ENCODE results near the gene EYA2.

EYA2 gene

DNA sequence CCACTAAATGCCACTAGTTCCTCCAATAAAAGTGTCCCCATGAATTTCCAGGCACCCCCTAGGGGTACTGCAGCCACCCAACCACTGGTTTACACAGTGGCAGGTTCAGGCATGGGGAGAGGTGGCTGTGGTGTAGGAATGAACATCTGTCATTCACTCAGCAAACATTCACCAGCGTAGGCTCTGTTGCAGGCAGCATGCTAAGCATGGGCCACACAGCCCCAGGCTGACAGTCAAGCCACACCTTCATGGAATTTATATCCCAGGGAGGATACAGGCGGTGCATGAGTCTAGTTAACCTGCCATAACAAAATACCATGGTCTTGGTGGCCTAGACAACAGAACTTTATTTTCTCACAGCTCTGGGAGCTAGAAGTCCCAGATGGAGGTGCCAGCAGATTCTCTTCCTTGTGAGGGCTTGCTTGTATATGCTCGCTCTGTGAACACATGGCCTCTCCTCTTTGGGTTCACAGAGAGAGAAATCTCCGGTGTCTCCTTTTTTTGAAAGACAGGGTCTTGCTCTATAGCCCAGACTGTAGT, 135.7 kb downstream of the EYA2 start:
- no peak overlapping the region for H3K27ac ChIP-seq (ENCODE audit: low read depth, low read length)
- 0 out of 2 replicates have a peak, but pooled peaks cover 5% of the 10 kb centered on the region for H3K9me3 ChIP-seq (ENCODE audit: insufficient read depth, low read depth, low read length)
- 92% methylated on average over 4 of the region's 4 CpGs for WGBS
- H3K27me3 ChIP-seq (ENCODE audit: insufficient read depth, low read length): no peaks in the 10 kb centered on the region
- H3K4me1 ChIP-seq (ENCODE audit: insufficient read depth, low read length): peaks cover 9% of the 10 kb centered on the region; the same call in 1 of the 2 replicates
- no peaks in the 10 kb centered on the region for H3K36me3 ChIP-seq (ENCODE audit: insufficient read depth, low read length)
- no peak overlapping the region for H3K9ac ChIP-seq (ENCODE audit: low read depth, low read length)
- H3K4me3 ChIP-seq (ENCODE audit: low read length): no peak overlapping the region

DNA sequence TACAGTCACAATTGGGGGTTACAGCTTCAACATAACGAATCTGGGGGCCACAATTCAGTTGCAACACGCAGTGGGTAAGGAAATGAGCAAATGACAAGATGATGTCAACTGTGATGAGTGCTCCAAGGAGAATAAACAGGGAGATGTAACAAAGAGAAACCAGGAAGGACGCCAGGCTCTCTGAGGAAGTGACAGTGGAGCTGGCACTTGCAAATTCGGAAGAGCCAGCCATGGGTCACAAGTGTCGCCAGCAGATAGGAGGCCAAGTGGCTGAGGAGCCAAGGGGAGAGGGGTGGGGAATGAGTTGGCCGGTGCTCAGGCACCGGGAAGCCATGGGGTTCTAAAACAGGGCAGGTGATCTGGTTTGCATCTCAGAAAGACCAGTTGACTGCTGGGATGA, 136.4 kb downstream of the EYA2 start:
- H3K4me1 ChIP-seq (ENCODE audit: insufficient read depth, low read length): peaks cover 9% of the 10 kb centered on the region; the same call in 1 of the 2 replicates
- no peak overlapping the region for H3K4me3 ChIP-seq (ENCODE audit: low read length)
- H3K36me3 ChIP-seq (ENCODE audit: insufficient read depth, low read length): no peaks in the 10 kb centered on the region
- no peak overlapping the region for H3K27ac ChIP-seq (ENCODE audit: low read depth, low read length)
- 0 out of 2 replicates have a peak, but pooled peaks cover 5% of the 10 kb centered on the region for H3K9me3 ChIP-seq (ENCODE audit: insufficient read depth, low read depth, low read length)
- H3K27me3 ChIP-seq (ENCODE audit: insufficient read depth, low read length): no peaks in the 10 kb centered on the region
- WGBS: 82% methylated on average over 7 of the region's 7 CpGs
- H3K9ac ChIP-seq (ENCODE audit: low read depth, low read length): no peak overlapping the region

DNA sequence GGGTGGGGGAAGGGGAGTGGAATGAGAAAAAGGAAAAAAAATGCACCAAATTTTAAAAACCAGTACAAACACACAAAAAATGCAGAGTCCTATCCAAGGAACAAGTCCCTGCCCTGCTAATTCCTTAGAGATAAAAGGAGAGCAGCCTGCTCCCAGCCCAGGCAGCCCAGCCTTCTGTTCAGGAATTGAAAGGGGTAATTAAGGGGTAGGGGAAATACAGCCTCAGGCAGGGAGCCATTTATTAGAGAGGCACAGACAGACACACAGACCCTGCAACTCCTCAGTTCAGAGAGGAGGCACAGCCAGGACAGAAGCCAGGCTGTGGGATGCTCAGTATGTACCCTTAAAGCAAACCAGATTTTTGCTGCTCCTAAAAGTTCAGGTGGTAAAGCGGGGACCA, 137.2 kb downstream of the EYA2 start:
- Histone ChIP-seq H3K9me3 (ENCODE audit: insufficient read depth, low read depth, low read length) (0 out of 2 replicates have a peak, but pooled peaks cover 5% of the 10 kb centered on the region), H3K36me3 (ENCODE audit: insufficient read depth, low read length) (no peaks in the 10 kb centered on the region), H3K4me1 (ENCODE audit: insufficient read depth, low read length) (peaks cover 9% of the 10 kb centered on the region; the same call in 1 of the 2 replicates), H3K27ac (ENCODE audit: low read depth, low read length) (no peak overlapping the region), H3K4me3 (ENCODE audit: low read length) (no peak overlapping the region), H3K9ac (ENCODE audit: low read depth, low read length) (no peak overlapping the region), H3K27me3 (ENCODE audit: insufficient read depth, low read length) (no peaks in the 10 kb centered on the region)
- WGBS: 94% methylated on average over 1 of the region's 1 CpG

DNA sequence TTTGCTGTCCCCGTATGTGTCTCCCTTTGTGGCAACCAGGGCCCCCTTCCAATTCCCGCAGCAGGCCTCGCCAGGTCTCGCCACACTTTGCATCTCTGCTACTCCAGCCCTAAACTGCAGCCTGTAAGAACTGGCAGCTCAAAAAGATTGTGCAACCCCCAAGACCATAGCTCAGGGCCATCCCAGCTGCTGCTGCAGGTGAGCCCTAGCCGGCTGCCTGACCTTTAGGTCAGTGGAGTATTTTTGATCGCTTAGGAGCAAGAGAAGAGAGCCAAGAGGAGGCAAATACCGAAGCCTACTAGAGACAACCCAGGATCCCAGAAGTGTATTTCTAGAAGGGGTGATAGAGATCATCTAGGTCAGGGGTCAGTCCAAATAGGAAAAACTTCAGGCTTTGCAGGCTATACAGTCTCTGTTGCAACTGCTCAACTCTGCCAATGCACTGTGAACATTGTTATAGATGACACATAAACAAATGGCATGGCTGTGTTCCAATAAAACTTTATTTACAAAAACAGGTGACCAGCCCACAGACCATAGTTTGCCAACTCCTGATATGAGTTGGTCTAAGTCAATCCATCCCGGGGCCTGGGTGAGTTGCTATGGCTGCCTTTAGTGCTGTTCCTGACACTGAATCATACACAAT, 138.4 kb downstream of the EYA2 start:
- Histone ChIP-seq H3K27ac (ENCODE audit: low read depth, low read length) (no peak overlapping the region), H3K27me3 (ENCODE audit: insufficient read depth, low read length) (no peaks in the 10 kb centered on the region), H3K9me3 (ENCODE audit: insufficient read depth, low read depth, low read length) (0 out of 2 replicates have a peak, but pooled peaks cover 5% of the 10 kb centered on the region), H3K4me3 (ENCODE audit: low read length) (no peak overlapping the region), H3K9ac (ENCODE audit: low read depth, low read length) (no peak overlapping the region), H3K36me3 (ENCODE audit: insufficient read depth, low read length) (no peaks in the 10 kb centered on the region), H3K4me1 (ENCODE audit: insufficient read depth, low read length) (peaks cover 9% of the 10 kb centered on the region; the same call in 1 of the 2 replicates)
- 92% methylated on average over 8 of the region's 8 CpGs for WGBS

DNA sequence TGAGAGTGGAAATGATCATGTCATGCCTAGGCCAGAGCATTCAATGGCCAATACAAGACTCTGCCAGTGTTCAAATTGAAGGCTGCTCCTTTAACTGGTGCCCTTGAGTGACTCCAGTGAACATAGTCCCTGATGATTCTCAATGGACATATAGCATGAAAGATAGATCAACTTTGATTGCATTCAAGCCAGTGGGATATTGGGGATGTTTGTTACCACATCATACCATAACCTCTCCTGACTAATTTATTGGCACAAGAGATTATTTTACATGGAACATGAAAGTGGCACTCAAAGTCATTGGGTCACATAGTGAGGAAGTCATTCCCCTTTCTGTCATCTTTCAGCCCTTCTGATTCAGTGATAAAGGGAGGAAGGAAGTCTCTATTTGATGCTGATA, 139.0 kb downstream of the EYA2 start:
- Histone ChIP-seq H3K27me3 (ENCODE audit: insufficient read depth, low read length) (no peaks in the 10 kb centered on the region), H3K27ac (ENCODE audit: low read depth, low read length) (no peak overlapping the region), H3K9me3 (ENCODE audit: insufficient read depth, low read depth, low read length) (no peaks in the 10 kb centered on the region), H3K4me1 (ENCODE audit: insufficient read depth, low read length) (peaks cover 9% of the 10 kb centered on the region; the same call in 1 of the 2 replicates), H3K36me3 (ENCODE audit: insufficient read depth, low read length) (no peaks in the 10 kb centered on the region), H3K9ac (ENCODE audit: low read depth, low read length) (no peak overlapping the region), H3K4me3 (ENCODE audit: low read length) (no peak overlapping the region)

DNA sequence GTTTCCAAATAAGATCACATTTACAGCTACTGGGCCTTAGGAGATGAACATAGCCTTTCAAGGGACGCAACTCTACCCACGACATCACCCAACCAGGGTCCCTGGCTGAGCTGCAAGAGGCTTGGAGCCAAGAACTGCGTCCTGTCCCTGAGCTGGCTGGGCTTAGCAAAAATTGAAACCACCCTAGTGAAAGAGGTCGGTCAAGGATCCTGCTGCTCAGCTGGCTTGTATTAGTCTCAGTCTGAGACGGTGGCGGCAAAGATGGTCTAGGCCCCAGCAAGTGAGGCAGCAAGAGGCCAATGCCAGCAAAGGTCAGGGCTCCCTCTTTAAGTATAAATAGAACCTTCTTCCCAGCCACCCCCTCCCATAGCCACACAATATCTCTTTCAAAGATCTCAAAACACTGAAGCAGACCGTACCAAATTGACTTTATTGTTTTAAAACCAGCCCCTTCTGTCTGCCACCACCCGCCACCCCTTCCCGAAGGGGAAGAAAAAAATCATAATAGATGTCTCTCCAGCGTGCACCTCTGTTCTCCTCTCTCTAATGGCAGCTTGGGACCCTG, 140.5 kb downstream of the EYA2 start:
- Histone ChIP-seq H3K4me3 (ENCODE audit: low read length) (no peak overlapping the region), H3K27me3 (ENCODE audit: insufficient read depth, low read length) (no peaks in the 10 kb centered on the region), H3K36me3 (ENCODE audit: insufficient read depth, low read length) (no peaks in the 10 kb centered on the region), H3K9me3 (ENCODE audit: insufficient read depth, low read depth, low read length) (no peaks in the 10 kb centered on the region), H3K27ac (ENCODE audit: low read depth, low read length) (no peak overlapping the region), H3K4me1 (ENCODE audit: insufficient read depth, low read length) (peaks cover 9% of the 10 kb centered on the region; the same call in 1 of the 2 replicates), H3K9ac (ENCODE audit: low read depth, low read length) (no peak overlapping the region)
- WGBS: 93% methylated on average over 10 of the region's 10 CpGs

DNA sequence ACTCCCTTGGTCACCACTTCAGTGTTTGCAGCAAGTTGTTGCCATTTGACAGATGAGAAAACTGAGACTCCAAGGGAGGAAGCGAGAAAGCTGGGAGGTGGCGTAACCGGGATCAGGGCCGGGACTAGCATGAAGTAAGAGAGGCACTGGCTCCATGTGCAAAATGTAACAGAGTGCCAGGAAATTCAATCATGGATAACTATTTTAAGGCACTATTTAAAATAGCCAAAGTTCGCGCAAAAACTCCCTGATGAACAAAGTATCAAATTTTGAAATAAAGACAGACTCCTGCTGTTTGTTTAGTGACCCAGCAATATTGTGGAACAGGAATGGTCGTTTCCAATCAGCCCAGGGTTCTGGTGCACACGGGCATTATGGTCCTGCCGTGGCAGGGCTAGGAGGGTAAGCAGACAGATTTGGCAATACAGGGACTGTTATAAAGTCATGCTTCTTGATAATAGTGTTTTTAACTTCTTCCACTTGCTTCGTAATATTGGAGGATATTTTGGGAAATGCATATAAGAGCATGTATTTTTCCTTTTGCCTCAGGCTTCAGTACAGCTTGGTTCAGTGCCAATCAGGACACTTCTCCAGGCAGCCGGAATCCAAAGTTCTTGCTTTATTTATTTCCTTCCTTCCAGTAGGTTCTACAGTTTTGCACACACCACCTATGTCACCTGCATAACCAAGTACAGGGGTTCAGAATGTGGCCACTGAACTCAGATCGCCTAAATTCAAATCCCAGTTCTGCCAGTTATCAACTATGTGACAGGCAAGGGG, 141.6 kb downstream of the EYA2 start:
- WGBS: 95% methylated on average over 12 of the region's 12 CpGs
- H3K4me3 ChIP-seq (ENCODE audit: low read length): no peak overlapping the region

DNA sequence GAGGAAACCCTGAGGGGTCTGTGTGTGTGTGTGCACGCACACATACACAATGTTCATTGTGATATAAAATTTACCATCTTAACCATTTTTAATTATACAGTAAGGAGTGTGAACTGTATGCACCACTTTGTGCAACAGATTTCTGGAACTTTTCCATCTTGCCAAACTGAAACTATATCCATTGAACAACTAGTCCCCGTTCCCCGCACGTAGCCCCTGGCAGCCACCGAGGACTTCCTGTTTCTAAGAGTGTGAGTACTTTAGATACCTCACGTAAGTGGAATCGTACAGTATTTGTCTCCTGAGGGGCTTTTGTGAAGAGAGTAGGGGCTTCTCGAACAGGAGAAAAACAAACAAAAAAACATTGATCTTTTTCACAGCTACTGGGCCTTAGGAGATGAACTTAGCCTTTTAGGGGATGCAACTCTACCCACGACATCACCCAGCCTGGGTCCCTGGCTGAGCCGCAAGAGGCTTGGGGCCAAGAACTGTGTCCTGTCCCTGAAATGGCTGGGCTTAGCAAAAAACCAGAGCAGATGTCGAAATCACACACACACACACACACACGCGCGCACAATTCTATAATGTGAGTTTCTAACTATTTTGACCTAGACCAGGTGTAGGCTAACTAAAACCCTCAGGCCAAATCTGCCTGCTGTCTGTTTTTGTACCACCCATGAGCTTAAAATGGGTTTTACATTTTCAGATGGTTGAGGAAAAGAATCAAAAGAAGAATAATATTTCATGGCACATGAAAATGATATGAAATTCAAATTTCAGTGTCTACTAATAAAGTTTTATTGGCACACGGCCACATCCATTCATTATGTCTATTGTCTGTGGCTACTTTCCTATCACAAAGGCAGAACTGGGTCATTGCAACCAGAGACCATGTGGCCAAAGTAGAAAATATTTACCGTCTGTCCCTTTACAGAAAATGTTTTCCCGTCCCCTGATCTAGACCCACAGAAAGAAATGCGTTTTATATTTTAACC, 144.2 kb downstream of the EYA2 start:
- H3K27me3 ChIP-seq (ENCODE audit: insufficient read depth, low read length): no peaks in the 10 kb centered on the region
- H3K27ac ChIP-seq (ENCODE audit: low read depth, low read length): no peak overlapping the region
- no peak overlapping the region for H3K9ac ChIP-seq (ENCODE audit: low read depth, low read length)
- H3K36me3 ChIP-seq (ENCODE audit: insufficient read depth, low read length): no peaks in the 10 kb centered on the region
- H3K9me3 ChIP-seq (ENCODE audit: insufficient read depth, low read depth, low read length): no peaks in the 10 kb centered on the region
- WGBS: 93% methylated on average over 17 of the region's 18 CpGs
- no peaks in the 10 kb centered on the region for H3K4me1 ChIP-seq (ENCODE audit: insufficient read depth, low read length)
- no peak overlapping the region for H3K4me3 ChIP-seq (ENCODE audit: low read length)

More for the DNA sequence above, 141.6 kb downstream of the EYA2 start:
- no peaks in the 10 kb centered on the region for H3K9me3 ChIP-seq (ENCODE audit: insufficient read depth, low read depth, low read length)
- H3K27ac ChIP-seq (ENCODE audit: low read depth, low read length): no peak overlapping the region
- H3K27me3 ChIP-seq (ENCODE audit: insufficient read depth, low read length): no peaks in the 10 kb centered on the region
- no peak overlapping the region for H3K9ac ChIP-seq (ENCODE audit: low read depth, low read length)
- no peaks in the 10 kb centered on the region for H3K36me3 ChIP-seq (ENCODE audit: insufficient read depth, low read length)
- peaks cover 7% of the 10 kb centered on the region; the same call in 1 of the 2 replicates for H3K4me1 ChIP-seq (ENCODE audit: insufficient read depth, low read length)

DNA sequence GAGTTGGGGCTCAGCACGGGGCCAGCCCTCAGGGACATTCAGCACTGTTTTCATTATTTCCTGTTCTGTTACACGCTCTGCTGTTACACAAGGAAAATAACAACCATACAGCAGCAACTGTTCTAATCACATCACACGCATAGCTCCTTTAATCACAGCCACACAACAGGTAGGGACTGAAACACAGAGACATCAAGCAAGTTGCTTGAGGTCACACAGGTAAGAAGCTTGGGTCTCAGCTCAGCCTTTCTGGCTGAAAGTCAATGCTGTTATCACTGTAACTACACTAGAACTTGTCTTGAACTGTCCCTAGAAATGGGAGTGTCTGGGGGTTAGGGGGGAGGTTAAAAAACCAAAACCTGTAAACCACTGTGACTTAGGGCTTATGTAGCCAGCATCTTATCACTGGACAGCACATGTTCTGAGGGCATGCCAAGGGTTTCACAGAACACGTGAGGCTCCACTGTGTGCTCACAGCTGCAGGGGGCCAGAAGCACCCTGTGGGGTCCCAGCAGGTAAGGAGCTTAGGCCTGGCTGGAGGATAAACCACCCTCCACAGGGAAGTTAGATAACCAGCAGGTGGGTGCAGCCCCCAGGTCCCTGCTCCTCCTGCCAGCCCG, 146.0 kb downstream of the EYA2 start:
- Histone ChIP-seq H3K36me3 (ENCODE audit: insufficient read depth, low read length) (no peaks in the 10 kb centered on the region), H3K9me3 (ENCODE audit: insufficient read depth, low read depth, low read length) (no peaks in the 10 kb centered on the region), H3K4me3 (ENCODE audit: low read length) (no peak overlapping the region), H3K27me3 (ENCODE audit: insufficient read depth, low read length) (no peaks in the 10 kb centered on the region), H3K27ac (ENCODE audit: low read depth, low read length) (no peak overlapping the region), H3K9ac (ENCODE audit: low read depth, low read length) (no peak overlapping the region), H3K4me1 (ENCODE audit: insufficient read depth, low read length) (no peaks in the 10 kb centered on the region)
- 70% methylated on average over 5 of the region's 5 CpGs for WGBS

DNA sequence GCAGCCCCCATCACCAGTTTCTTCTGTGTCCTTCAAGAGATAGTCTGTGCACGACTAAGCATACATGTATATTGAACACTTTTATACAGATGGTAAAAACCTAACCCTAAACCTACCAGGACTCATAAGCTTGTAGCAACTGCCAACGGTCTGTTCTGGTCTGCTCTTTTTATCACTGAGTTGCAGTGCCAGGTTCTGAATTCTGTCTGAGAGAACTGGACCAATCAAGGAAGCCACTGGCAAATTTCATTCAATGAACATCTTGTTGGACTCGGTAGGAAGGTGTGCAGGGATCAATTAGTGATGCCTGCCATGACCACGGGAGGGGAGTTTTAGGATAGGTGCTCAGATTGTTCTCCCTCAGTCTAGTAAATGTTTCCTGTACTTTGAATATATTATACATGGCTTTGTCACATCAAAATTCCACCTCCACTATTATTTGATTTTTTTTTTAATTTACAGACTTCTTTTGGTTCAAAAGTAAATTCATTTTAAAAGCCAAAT, 146.8 kb downstream of the EYA2 start:
- no peak overlapping the region for H3K9ac ChIP-seq (ENCODE audit: low read depth, low read length)
- no peaks in the 10 kb centered on the region for H3K9me3 ChIP-seq (ENCODE audit: insufficient read depth, low read depth, low read length)
- no peaks in the 10 kb centered on the region for H3K36me3 ChIP-seq (ENCODE audit: insufficient read depth, low read length)
- H3K4me3 ChIP-seq (ENCODE audit: low read length): no peak overlapping the region
- WGBS: 82% methylated on average over 4 of the region's 4 CpGs
- H3K27me3 ChIP-seq (ENCODE audit: insufficient read depth, low read length): no peaks in the 10 kb centered on the region
- no peak overlapping the region for H3K27ac ChIP-seq (ENCODE audit: low read depth, low read length)
- H3K4me1 ChIP-seq (ENCODE audit: insufficient read depth, low read length): no peaks in the 10 kb centered on the region

Data from HUES64 (cell line).